ENCODE measurements around the gene LCN6.
A peak's percentile ranks its signal among the peaks of the same experiment; 100 is the strongest.
"Not testable (repeated sequence)": the region's sequence is repeated elsewhere in the genome, so short reads cannot be mapped to it uniquely, and the experiment has no call there.

LCN6 gene

DNA sequence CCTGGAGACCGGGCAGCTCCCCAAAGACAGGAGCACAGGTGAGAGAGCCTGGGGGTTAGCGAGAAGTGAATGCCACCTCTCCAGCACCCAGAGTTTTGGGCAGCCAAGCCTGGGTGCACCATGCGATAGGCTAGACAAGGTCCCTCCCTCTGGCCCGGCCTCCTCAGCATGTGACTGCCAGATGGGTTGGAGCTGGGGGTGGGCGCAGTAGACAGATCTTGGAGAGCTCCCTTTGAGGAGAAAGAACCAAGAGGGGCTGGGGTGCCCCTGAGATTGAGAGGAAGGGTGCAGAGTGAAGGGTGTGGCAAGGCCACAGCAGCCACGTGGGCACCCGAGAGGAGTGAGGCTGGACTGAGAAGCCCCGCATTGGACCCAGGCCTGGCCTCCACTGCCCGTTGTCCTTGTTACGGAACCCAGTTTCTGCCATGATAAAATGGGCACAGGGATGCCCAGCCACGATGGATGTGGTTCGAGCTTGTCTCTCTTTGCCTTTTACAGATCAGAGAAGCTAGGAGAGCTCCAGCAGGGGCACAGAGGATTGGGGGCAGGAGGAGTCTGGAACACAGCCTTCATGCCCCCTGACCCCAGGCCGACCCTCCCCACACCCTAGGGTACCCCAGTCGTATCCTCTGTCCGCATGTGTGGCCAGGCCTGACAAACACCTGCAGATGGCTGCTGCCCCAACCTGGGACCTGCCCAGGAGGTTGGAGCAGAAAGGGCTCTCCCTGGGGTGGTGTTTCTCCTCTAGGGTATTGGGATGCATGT is 44.2 kb upstream of the LCN6 start:
- Histone ChIP-seq H3K4me1 (peaks cover 41% of the 10 kb centered on the region), H3K27me3 (no peaks in the 10 kb centered on the region; the same call in 1 of the 2 replicates), H3K4me3 (ENCODE audit: low read depth, low read length) (no peak overlapping the region), H3K36me3 (no peaks in the 10 kb centered on the region), H3K9me3 (no peaks in the 10 kb centered on the region)
- no peak for DNase-seq
- no peak for TF ChIP-seq CTCF (IDR thresholded peaks at IDR 0.05; ENCODE audit: low read depth, low read length)

GRCh38 chr9:136791516-136792276 is 43.4 kb upstream of the LCN6 start:
- DNase-seq, result peak; percentile 62
- Histone ChIP-seq H3K36me3 (no peaks in the 10 kb centered on the region), H3K4me1 (peaks cover 37% of the 10 kb centered on the region), H3K4me3 (ENCODE audit: low read depth, low read length) (peak overlapping the region; percentile 78), H3K27me3 (no peaks in the 10 kb centered on the region; the same call in 1 of the 2 replicates), H3K9me3 (no peaks in the 10 kb centered on the region)
- peak; percentile 94 for TF ChIP-seq CTCF (IDR thresholded peaks at IDR 0.05; ENCODE audit: low read depth, low read length)

GRCh38 chr9:136790640-136791515 is 42.6 kb upstream of the LCN6 start, which contains the start of gene TMEM141:
Gene TMEM141 (plus strand): TSS chr9:136791344. CDS start chr9:136791371, 27 bp downstream.
- no peaks in the 10 kb centered on the region for H3K36me3 ChIP-seq
- DNase-seq, result peak; percentile 100
- H3K4me3 ChIP-seq (ENCODE audit: low read depth, low read length), result peak within 1 kb of the TSS; percentile 78
- TF ChIP-seq CTCF (IDR thresholded peaks at IDR 0.05; ENCODE audit: low read depth, low read length), result no peak
- H3K4me1 ChIP-seq, result peaks cover 29% of the 10 kb centered on the region
- no peaks in the 10 kb centered on the region for H3K9me3 ChIP-seq
- H3K27me3 ChIP-seq, result no peaks in the 10 kb centered on the region

DNA sequence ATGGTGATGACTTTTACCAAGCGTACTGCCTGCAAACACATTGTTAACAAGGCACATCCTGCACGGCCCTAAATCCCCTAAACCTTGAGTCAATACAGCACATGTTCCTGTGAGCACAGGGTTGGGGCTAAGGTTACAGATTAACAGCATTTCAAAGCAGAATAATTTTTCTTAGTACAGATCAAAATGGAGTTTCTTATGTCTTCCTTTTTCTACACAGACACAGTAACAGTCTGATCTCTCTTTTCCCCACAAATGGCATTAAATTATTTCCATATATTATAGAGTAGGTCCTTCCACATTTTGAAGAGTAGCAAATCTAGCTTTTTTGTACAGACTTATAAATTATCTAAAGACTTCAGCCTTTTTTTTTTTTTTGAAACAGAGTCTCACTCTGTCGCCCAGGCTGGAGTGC is 41.2 kb upstream of the LCN6 start:
- no peaks in the 10 kb centered on the region for H3K9me3 ChIP-seq
- H3K36me3 ChIP-seq, result no peaks in the 10 kb centered on the region
- H3K4me1 ChIP-seq, result peaks cover 23% of the 10 kb centered on the region; the same call in 1 of the 2 replicates
- no peak for DNase-seq
- H3K4me3 ChIP-seq (ENCODE audit: low read depth, low read length), result no peak overlapping the region
- H3K27me3 ChIP-seq, result no peaks in the 10 kb centered on the region
- no peak for TF ChIP-seq CTCF (IDR thresholded peaks at IDR 0.05; ENCODE audit: low read depth, low read length)

- H3K4me1 ChIP-seq, result peaks cover 26% of the 10 kb centered on the region
- peak overlapping the region; percentile 49 for H3K4me3 ChIP-seq (ENCODE audit: low read depth, low read length)
- not testable (repeated sequence) for H3K9me3 ChIP-seq, H3K36me3 ChIP-seq, DNase-seq, H3K27me3 ChIP-seq
Measured at GRCh38 chr9:136788644-136789522, 40.6 kb upstream of the LCN6 start.
